ENCODE results near the gene REPS2.
A peak's percentile ranks its signal among the peaks of the same experiment; 100 is the strongest.

REPS2 gene

DNA sequence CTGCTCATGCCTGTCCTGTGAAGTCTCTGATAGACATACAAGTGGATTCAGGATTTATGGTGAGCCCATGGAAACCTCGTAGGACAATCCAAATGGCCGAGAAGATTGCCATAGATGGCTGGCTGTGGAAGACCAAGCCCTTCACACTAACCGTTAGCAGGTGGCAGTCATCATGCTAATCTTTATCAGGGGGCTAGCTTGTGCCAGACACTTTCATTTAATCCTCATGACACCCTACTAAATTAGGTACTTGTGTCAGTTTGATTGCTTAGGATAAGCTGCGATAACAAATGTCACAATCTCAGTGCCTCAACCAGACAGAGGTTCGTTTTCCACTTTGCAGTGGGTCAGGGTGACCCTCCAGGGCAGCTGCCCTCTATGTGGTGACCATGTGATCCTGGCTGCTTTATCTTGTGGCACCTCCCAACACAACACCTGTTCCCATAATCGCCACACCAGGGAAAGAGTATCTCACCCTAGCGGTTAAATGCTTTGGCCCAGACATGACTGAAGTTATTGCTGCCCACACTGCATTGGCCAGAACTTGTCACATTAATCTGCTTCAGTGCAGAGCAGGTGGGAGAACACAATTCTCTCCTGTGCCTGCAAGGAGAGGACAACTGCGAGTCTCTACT lies 60.8 kb downstream of the REPS2 start:
- peak; percentile 18 for DNase-seq

DNA sequence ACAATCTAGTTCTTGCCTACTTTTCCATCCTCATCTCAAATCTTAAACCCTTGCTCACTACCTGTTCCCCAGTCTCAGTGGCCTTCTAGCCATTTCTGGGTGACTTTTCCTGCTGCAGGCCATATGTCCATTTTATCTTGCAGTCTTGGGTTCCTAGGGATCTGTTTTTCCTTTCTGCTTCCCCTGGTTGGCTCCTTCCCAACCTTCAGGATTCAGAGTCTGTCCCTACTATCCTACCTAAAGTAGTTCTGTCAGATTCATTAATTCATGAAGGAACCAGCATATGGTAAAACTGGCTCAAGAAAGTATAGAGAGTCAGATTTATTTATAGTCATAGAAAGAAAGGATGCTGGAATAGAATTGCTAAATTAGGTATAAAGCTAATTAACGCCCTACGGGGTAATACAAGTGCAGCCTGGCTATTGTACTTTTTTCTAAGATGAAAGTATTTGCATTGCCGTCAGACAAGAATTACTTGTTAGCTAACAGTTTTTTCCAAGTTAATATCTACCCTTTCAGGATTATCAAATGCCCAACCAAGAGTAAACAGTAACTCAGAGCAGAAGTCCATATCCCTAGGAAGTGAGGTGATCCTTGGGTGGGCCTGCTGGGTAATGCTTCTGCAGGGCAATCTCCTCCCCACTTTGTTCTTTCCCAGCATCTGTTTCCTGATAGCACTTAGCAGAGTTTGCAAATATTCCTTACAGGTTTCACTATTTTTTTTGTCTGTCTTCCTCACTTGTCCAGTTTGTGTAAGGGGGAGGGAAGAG lies 63.6 kb downstream of the REPS2 start:
- DNase-seq, result no peak

- DNase-seq, result no peak
These were observed 66.0 kb downstream of the REPS2 start for GRCh38 chrX:17012465-17012864.

GRCh38 chrX:17014216-17014615 lies 67.8 kb downstream of the REPS2 start:
- DNase-seq, result no peak

DNA sequence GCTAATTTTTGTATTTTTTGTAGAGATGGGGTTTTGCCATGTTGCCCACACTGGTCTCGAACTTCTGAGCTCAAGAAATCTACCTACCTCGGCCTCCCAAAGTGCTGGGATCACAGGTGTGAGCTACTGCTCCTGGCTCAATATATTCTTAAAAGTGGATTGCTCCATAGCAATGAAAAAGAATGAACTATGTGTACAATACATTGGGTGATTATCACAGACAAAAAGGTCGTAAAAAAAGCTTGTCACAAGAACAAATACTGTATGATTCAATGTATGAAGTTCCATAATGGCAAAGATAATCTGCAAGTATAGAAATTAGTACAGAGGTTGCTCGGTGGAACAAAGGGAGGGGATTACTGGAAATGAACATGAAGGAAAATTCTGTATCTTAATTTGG lies 70.7 kb downstream of the REPS2 start:
- no peak for DNase-seq

GRCh38 chrX:17020356-17020755 lies 73.9 kb downstream of the REPS2 start:
- no peak for DNase-seq

DNA sequence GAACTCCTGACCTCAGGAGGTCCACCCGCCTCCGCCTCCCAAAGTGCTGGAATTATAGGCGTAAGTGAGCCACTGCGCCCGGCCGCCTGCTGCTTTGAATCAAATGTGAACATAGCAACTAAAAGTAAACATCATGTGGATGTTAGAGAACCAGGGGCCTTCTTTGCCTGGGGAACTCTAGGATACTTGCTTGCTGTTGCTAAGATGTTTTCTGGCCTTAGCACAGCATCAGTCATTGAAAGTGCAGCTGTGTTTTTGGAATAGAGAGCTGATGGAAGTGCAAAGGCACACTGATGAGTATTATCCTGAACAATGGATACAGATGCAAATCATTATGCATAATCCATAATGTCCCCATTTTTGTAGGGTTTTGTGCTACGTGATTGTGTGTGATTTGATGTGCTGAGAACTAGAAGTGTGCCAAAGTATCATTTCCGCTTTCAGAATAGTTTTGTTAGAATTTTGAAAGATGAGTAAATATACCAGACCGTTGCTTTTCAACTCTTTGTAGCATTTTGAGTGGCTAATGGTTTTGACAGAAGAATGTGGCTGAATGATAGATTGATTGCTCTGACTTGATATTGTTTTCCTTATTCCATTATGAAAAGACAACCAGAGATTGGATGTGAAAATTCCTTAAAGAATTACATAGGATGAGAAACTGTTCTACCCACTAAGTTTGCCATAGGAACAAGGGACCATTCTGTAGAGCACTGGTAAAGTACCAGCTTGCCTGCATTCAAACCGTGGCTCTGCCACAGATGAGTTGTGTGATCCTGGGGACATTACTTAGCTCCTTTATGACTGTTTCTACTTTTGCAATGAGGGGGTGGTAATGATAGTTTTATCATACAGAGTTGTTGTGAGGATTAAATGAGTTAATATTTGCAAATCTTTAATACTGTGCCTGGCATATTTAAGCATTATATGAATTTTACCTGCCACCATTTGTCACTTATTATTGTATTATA lies 74.7 kb downstream of the REPS2 start:
- no peak for DNase-seq

GRCh38 chrX:17021851-17022604 lies 75.6 kb downstream of the REPS2 start:
- no peak for DNase-seq

GRCh38 chrX:17023661-17024060 lies 77.2 kb downstream of the REPS2 start:
- DNase-seq, result no peak

DNA sequence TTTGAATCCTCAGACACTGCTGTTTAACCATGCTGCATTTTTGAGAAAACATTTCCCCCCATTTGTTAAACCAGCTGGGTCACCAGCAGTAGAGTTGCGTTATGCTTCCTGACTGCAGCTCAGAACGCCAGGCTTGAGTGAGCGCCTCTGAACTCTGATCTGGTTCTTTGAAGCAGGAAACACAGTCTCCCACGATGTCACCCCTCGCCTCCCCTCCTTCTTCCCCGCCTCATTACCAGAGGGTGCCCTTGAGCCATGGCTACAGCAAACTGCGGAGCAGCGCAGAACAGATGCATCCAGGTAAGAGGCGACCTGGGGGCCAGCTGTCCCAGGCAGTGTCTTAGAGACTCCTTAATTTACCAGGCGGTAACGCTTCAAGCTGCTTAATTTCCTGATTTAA lies 78.4 kb downstream of the REPS2 start:
- no peak for DNase-seq

GRCh38 chrX:17025621-17026302 lies 79.3 kb downstream of the REPS2 start:
- no peak for DNase-seq

- no peak for DNase-seq
These were observed 81.5 kb downstream of the REPS2 start for GRCh38 chrX:17027931-17028330.

- no peak for DNase-seq
These were observed 81.9 kb downstream of the REPS2 start for GRCh38 chrX:17028356-17028755.

DNA sequence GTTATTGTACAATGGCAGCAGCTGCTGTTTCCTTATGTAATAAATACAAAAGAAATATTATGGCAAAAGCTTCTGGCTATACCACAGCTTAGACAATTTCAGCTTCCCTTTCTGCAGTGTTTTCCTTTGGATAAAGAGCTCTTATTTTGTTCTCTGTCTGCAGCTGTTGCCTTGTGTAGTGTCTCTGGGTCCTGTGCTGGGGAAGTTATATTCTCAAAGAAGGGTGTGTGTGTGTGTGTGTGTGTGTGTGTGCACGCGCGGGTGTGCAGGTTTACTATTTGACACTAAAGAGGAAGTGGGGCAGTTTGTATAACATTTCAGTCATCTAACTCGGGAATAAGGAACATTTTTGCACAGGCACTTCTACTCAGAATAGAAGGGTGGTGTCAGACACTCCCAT lies 83.6 kb downstream of the REPS2 start:
- no peak for DNase-seq

GRCh38 chrX:17030580-17031270 lies 84.3 kb downstream of the REPS2 start:
- DNase-seq, result no peak

DNA sequence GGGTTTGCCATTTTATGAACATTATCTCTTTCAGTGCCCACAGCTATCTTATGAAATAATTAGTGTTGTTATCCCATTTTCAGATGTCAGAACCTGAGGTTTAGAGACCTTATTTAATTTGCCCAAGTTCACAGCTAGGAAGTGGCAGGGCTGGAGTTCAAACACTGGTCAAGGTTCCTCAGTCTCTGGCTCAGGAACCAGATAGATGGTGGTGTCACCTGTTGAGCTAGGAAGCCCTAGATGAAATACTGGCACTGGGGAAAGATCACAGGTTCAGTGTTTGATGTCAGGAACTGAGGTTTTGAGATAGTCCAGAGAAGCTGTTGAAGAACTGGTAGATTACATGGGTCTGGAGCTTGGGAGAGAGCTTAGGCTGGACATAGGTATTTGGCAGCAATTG lies 85.4 kb downstream of the REPS2 start:
- DNase-seq, result no peak

DNA sequence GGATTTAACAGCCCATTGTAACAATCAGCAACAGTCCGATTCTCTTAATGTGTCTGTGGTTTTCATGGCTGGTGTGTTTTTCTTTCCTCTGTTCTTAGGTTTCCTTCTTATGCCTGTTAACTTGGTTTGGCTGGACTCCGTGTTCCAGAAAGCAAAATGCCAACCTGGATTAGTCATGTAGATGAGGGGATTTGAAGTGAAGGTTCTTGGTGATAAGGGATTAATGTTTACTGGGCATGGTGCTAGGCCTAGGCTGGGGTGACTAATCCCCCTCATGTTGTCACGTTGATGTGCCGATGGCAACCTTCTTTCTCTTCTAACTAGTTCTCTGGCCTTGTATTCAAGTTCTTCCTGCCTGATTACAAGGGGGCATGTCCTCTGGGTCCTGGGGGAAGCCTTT lies 85.9 kb downstream of the REPS2 start:
- DNase-seq, result no peak

- DNase-seq, result no peak
These were observed 86.8 kb downstream of the REPS2 start for GRCh38 chrX:17033225-17033624.

DNA sequence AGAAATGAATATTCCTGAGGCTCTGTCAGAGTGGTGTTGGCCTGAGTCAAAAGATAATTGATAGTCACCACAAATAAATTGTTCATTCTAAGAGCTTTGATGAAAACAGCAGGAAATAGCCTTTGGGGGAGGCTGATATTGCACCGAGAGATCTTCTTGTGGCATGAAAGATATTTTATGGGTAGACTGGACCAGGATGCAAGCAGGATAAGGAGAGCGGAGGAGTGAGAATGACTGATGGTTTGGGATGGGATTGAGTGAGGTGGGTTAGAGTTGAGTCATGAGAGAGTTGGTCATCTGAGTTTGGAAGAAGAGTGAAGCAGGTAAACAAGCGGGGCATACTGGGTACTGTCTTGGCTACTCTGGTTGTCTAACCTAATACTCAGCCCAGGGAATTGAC lies 88.7 kb downstream of the REPS2 start:
- DNase-seq, result no peak

GRCh38 chrX:17036171-17036961 lies 89.9 kb downstream of the REPS2 start:
- no peak for DNase-seq

GRCh38 chrX:17038277-17038676 lies 91.8 kb downstream of the REPS2 start:
- DNase-seq, result no peak

All from NCI-H146 (cell line).